Type B pancreatic cell (in vitro differentiated cells): ENCODE data around the gene RBM17. TPM values are rescaled to one million over a fixed set of nuclear protein-coding genes. Genes with fewer than 3 reads are reported as not detected.

ENCODE experiments used
- DNase-seq: peaks from one replicate; pipeline ENCODE4 v3.0.0; 2021; ENCODE audit warnings: mixed read lengths; ENCODE audit not compliant: unreplicated experiment; ENCODE audit errors: extremely low spot score
- H3K27ac Mint-ChIP-seq: 2 replicates; pipeline ENCODE4 v1.8.0; 2021; ENCODE audit warnings: mild to moderate bottlenecking, mixed read lengths
- H3K27me3 Mint-ChIP-seq: 2 replicates; pipeline ENCODE4 v1.8.0; 2021; ENCODE audit warnings: mixed read lengths
- H3K36me3 Mint-ChIP-seq: 2 replicates; pipeline ENCODE4 v1.8.0; 2021; ENCODE audit warnings: mixed read lengths
- H3K4me1 Mint-ChIP-seq: one replicate; pipeline ENCODE4 v1.8.0; 2021; ENCODE audit warnings: mixed read lengths; ENCODE audit not compliant: unreplicated experiment
- H3K4me3 Mint-ChIP-seq: 2 replicates; pipeline ENCODE4 v1.8.0; 2021; ENCODE audit warnings: mild to moderate bottlenecking, mixed read lengths
- H3K9me3 Mint-ChIP-seq: 2 replicates; pipeline ENCODE4 v1.8.0; 2021; ENCODE audit warnings: mixed read lengths
- CTCF ChIP-seq: fragments of 200-600 bp; sonication (generic); conservative IDR thresholded peaks from 2 replicates; pipeline ENCODE4 v1.5.0; 2021; ENCODE audit warnings: antibody characterized with exemption, mild to moderate bottlenecking
- total RNA-seq: library from RNA; stranded (reverse); gene quantifications from 2 replicates; pipeline ENCODE4 v1.2.1, GENCODE V29; 2021; ENCODE audit warnings: low replicate concordance

Gene RBM17
- total RNA-seq, 1 donor from 2014 or later = 105 TPM

DNA sequence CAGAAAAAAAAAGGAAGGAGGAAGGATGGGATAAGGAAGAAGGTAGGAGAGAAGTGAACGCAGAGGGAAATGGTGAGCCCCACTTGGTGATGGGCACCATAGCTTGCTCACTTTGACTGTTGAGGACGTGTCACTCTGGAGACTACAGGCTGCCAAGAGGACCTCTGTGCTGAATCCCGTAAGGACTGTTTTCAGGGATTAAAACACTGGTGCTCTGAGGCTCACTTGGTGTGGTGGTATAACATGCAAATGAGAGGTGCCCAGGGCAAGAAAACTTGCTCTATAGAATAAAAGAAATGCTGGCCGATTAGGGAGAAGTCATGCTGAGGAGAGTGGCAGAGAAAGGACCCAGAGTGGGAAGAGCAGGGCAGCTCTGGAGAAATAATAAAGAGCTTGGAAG, 21.4 kb upstream of the RBM17 start:
- TF ChIP-seq CTCF = no peak
- Mint-ChIP-seq H3K9me3 (no peaks in the 10 kb centered on the region), H3K36me3 (no peaks in the 10 kb centered on the region), H3K4me3 (no peak overlapping the region), H3K4me1 (no peaks in the 10 kb centered on the region), H3K27ac (no peak overlapping the region), H3K27me3 (peaks cover 23% of the 10 kb centered on the region)
- DNase-seq = no peak

- Mint-ChIP-seq H3K4me1 (no peaks in the 10 kb centered on the region), H3K4me3 (no peak overlapping the region), H3K36me3 (no peaks in the 10 kb centered on the region), H3K27me3 (peaks cover 23% of the 10 kb centered on the region), H3K9me3 (no peaks in the 10 kb centered on the region), H3K27ac (no peak overlapping the region)
- no peak for DNase-seq
- no peak for TF ChIP-seq CTCF
Measured at GRCh38 chr10:6068006-6068405, 20.8 kb upstream of the RBM17 start.

GRCh38 chr10:6068422-6068821, 20.4 kb upstream of the RBM17 start:
- Mint-ChIP-seq H3K27ac (no peak overlapping the region), H3K4me3 (no peak overlapping the region), H3K36me3 (no peaks in the 10 kb centered on the region), H3K4me1 (no peaks in the 10 kb centered on the region), H3K27me3 (peaks cover 26% of the 10 kb centered on the region), H3K9me3 (no peaks in the 10 kb centered on the region)
- TF ChIP-seq CTCF = no peak
- no peak for DNase-seq

DNA sequence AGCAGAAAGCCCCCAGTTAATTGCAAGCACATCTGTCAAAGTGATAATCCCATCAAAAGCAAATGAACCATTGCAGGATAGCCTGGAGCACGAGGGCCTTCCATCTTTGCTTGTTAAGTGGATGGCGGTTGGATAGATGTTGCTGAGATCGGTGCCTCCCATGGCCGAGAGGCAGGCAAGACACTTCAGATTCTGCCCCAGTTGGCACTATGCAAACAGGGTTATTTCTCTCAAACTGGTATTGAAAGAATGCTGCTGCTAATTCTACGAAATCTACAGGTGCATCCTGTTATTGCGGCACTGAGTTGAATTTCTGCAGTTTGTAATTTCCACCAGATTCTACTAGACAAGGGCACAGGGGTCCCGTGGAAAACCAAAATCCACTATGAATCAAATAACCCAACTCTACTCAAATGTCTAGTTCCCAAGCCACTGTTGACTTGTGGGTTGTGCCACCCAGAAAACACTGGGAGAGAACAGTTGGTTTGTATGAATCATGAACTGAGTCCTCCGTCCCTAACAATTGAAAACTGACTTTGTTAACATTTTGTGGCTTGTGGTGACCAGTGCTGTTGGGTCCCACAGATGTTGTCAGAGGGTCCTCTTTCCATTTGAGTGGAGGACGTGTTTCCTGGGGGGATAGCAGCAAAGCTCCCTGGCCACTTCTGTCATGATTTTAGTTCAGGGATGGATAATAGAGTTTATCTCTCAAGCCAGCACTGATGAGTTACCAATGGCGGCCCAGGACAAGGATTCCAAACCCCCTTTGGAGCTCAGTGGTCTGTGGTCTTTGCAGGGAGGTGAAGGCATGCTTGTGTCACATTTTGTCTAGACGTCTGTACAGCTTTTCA, 19.5 kb upstream of the RBM17 start:
- Mint-ChIP-seq H3K27me3 (peaks cover 33% of the 10 kb centered on the region), H3K4me1 (no peaks in the 10 kb centered on the region)

GRCh38 chr10:6070660-6071059, 18.2 kb upstream of the RBM17 start:
- no peaks in the 10 kb centered on the region for H3K9me3 Mint-ChIP-seq

More for the DNA sequence above, 19.5 kb upstream of the RBM17 start:
- H3K27ac Mint-ChIP-seq = no peak overlapping the region
- no peaks in the 10 kb centered on the region for H3K9me3 Mint-ChIP-seq
- no peak for DNase-seq
- no peak for TF ChIP-seq CTCF
- no peaks in the 10 kb centered on the region for H3K36me3 Mint-ChIP-seq
- H3K4me3 Mint-ChIP-seq = no peak overlapping the region

More at GRCh38 chr10:6070660-6071059, 18.2 kb upstream of the RBM17 start:
- DNase-seq = no peak
- TF ChIP-seq CTCF = no peak
- Mint-ChIP-seq H3K36me3 (no peaks in the 10 kb centered on the region), H3K27me3 (peaks cover 43% of the 10 kb centered on the region), H3K4me1 (no peaks in the 10 kb centered on the region), H3K27ac (no peak overlapping the region), H3K4me3 (no peak overlapping the region)
